HS-27A (cell line): ENCODE results near the gene MEGF11.

Experiments used
- DNase-seq: peaks from one replicate; pipeline ENCODE4 v3.0.0-alpha.2; 2012; ENCODE audit warnings: low read depth, missing footprints

The MEGF11 gene

GRCh38 chr15:65969865-65970816 lies 283.4 kb downstream of the MEGF11 start:
- DNase-seq: no peak

DNA sequence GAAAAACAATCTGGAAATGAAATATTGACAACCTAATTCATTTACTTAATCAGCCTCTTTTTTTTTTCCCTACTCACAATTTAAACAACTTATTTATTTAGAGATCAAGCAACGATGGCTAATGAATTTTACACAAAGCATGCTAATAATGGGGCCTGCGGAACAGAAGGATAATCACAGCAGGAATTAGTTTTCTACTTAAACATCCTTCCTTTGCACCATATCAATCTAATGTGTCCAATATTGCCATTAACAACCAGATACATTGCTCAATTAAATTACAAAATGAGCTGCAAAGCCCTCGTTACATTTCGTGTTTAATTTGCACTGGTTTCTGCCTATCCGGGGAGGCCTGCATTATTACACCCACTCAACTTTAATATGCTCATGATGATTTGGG lies 285.0 kb downstream of the MEGF11 start:
- no peak for DNase-seq

DNA sequence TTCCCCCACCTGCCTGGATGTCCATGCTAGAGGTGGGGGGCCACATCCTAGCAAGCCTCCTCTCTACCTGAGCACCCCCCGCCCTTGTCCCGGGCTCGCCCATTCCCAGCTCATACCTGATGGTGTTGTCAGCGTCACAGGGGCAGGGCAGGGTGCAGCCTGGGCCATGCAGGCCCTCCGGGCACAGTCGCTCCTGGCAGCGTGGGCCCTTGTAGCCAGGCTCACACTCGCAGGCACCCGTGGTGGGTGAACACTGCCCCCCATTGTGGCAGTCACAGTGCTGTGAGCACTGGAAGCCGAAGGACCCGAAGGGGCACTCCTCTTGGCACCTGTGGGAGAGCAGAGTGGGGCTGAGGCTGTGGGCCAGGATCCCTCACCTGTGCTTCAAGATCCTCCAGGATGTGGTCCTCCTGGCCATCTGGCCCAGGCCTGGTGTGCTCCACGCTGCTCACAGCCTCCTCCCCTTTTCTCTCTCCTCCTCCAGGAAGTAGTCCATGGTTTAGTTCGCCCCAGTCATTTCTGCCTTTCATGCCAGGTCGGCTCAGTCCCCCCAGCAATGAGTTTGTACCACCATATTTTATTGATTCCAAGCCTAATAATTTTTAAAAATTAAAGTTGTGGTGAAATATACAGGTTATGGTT lies 288.6 kb downstream of the MEGF11 start:
- no peak for DNase-seq

DNA sequence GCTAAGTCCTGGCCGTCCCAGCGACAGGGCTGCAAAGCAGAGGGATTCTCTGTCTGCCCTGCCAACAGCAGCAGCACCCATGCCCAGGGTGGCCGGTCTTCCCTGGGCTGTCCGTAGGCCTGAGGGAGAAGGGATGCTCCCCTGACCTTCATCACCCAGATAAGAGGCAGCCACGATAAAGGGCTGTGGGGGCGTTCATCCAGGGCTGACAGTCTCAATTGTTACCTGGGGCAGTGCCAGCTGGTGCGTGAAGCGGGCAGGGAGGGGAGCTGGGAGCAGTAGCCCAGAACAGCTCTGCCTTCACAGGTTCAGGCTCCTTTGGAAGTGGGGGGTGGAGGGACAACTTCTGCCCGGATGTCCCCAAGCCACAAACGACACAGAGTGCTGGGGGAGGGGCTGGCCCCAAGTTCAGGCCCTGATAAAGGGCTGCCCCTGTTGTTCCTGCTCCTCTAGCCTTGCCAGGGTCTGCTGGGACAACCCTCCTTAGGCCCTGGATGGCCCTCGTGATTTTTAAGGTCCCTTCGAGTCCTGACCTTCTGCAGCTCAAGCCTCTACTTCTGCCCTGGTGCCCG lies 289.6 kb downstream of the MEGF11 start:
- no peak for DNase-seq

DNA sequence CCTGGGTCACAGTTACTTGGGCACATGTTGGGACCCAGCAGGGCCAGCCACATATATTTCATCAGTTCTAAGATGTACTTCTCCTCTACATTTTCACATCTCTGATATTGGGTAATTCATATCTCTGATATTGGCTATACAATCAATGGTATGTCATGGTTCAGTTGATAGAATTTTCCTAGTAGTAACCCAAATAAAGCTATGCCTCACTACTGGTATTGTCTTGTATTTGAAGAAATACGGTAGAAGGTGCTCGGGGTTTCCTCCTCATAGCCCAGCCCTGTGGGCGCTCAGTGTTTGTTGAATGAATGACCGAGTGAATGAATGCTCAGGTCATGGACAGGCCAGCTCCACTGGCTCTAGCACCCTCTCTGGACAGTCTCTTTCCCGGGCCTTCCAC lies 290.2 kb downstream of the MEGF11 start:
- no peak for DNase-seq

- DNase-seq: no peak
Observed at GRCh38 chr15:65962187-65962586, 291.4 kb downstream of the MEGF11 start.

DNA sequence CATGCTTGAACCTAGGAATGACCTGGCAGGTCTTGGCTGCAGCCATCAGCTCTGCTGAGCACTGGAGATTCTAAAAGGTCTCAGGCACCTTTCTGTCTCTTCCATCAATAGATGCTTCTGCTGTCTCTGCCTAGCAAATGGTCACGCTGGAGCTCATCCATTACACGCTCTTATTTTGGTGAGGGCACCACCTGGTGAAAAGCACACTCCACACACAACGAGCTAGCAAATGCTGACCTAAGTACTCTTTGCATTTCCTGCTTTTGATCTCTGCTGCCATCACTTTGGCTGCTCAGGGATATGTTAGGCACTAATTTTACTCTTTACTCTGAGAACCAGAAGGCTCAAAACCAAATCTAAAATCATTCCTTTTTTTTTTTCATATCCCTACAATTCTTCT lies 293.0 kb downstream of the MEGF11 start:
- no peak for DNase-seq

- DNase-seq: no peak
Observed at GRCh38 chr15:65958835-65959234, 294.7 kb downstream of the MEGF11 start.

DNA sequence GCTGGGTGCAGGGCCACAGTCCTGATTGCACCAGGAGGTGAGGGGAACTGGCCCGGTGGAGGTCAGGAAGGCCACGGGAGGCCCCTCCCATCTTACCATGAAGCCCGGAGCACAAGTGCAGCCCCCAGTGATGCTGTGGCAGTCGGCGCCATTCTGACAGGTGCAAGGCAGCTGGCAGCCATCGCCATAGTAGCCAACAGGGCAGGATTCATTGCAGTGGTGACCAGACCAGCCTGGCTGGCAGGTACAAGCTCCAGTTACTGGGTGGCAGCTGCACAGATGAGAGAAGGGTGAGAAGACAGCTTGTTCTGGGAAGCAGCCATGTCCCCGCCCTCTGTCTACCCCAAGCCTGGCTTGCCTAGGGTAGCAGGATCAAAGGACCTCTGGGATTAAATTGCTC lies 296.1 kb downstream of the MEGF11 start:
- no peak for DNase-seq

GRCh38 chr15:65956899-65957298 lies 296.7 kb downstream of the MEGF11 start:
- DNase-seq: no peak

DNA sequence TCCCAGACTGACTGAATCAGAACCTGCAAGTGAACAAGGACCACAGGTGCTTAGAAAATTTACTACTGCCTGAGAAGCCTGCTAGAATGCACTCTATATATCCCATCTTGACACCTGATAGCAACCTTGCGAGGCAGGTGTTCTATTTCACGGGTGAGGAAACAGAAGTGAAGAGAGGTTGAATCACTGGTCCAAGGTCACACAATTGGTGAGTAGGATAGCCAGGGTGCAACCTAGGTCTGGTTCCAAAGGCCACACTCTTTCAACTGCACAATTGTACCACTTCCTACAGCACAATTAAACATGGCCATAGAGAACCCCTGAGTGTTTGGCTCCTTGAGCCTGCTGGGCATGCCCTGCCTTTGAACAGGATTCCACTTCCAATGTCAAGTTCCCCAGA lies 297.2 kb downstream of the MEGF11 start:
- no peak for DNase-seq

- no peak for DNase-seq
Observed at GRCh38 chr15:65954289-65954741, 299.2 kb downstream of the MEGF11 start.

DNA sequence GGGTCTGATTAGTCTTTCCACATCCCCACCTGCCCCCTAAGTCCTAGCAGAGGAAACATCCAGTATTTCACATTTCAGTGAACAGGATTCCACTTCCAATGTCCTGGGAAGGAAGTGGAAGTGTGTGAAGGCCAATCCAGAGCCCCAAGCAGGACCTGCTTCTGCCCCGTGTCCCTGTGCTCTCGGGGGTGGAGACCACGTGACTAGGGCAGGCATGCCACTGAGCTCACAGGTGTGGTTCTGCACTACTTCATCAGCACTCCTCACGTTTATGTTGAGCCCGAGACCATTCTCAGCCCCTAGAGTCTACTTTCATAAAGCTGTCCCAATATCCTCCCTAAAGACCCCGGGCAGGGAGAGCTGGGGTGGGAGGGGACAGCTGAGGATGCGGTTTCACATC lies 299.9 kb downstream of the MEGF11 start:
- no peak for DNase-seq

DNA sequence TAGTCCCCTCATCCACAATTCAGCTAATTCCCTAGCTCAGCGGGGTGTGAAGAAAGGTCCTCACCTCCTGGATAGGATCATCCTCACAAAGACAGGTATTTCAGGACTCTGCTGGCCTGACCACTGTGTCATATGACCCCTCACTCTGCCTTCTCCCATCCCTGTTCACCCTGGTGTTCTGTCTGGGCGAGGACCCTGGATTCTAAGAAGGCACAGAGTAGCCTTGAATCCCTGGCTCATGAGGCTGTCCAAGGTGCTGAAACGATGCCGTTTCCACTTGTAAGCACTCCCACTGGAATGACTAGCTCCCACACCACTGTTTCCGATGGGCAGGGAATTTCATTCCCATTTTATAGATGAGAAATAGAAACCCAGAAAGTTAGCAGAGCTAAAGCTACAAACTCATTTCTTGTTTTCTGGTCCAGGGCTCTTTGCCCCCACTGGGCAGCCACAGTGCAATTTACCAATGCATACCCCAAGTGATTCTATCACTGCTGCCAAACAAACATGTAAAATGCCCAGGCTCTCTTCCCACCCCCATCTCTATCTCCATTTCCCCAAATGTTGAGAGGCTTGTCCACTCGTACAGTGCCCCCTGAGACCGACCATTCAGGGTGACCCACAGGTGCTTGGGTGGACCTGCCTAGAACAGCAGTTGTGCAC lies 301.0 kb downstream of the MEGF11 start:
- DNase-seq: no peak

- DNase-seq: no peak
Observed at GRCh38 chr15:65951007-65951406, 302.5 kb downstream of the MEGF11 start.

- no peak for DNase-seq
Observed at GRCh38 chr15:65949491-65949890, 304.1 kb downstream of the MEGF11 start.

- no peak for DNase-seq
Observed at GRCh38 chr15:65949011-65949410, 304.5 kb downstream of the MEGF11 start.

GRCh38 chr15:65948383-65948782 lies 305.2 kb downstream of the MEGF11 start:
- no peak for DNase-seq

DNA sequence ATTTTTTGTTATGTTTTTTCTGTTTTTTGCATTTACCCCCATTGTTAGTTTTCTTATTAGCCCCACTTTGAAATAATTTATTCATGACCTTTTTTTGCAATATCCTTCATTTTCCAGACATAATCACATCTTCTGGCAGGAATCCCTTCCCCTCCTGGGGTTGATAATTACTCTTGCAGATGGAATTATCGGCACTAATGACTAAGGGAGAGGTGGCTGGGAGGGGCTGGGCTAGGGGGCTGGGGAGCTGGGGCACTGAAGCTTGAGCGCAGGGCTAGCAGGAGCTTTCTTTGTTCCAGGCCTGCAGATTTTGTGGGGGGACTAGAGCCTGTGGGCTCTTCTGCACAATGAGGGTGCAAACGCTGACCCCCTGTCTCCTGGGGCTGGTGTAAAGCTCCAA lies 306.5 kb downstream of the MEGF11 start:
- no peak for DNase-seq

DNA sequence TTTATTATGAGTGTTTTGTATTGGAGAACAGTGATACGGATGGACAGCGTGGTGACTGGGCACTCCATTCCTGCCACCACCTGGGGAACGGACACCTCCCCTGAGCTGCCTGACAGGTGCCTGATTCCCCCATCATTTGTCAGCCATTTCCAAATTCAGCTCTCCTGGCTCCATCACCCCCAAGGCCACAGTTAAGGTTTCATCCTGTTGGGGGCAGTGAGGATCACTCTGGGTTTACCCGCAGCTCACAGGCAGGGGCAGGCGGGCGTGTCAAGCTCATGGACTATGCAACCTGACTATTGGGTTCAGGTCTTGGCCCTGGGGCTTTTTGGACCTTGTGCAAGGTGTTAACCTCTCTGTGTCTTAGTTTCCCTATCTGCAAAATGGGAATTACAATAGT lies 307.9 kb downstream of the MEGF11 start:
- DNase-seq: no peak

DNA sequence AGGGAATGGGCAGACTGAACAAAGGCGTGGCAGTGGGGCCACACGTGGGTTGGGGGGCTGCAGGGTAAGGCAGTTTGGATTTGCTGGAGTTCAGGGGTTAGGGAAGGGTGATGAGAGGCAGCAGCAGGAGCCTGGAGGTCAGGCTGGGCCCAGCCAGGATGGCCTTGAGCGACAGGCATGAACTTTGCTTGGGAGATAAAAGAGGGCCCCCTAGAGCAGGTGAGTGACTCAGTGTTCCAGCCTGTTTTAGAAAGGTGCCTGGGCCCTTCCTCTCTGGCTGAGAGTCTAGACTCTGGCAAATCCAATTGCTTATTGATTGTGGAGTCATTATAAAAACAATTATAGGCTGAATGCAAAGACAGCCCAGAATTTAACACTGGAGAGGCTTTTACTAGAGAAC lies 309.1 kb downstream of the MEGF11 start:
- DNase-seq: no peak

GRCh38 chr15:65942436-65942835 lies 311.1 kb downstream of the MEGF11 start:
- DNase-seq: no peak

DNA sequence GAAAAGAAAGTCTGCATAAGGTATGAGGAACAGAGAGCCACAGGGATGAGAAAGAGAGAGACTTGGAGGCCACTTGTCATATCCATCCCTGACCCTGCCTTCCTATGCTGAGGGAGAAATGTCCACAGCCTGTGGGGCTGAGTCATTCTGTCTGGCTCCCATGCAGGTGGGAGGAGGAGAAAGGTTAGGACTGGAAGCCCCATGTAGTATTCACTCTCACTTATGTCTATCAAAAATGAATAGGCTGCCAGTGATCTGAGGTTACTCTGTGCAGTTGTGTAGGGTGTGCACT lies 313.0 kb downstream of the MEGF11 start:
- no peak for DNase-seq
